ENCODE data around the gene INSL3.

The INSL3 gene

GRCh38 chr19:17775991-17776803, 45.1 kb downstream of the INSL3 start:
- DNase-seq (ENCODE audit: low spot score): peak; percentile 93
- TF ChIP-seq CTCF (IDR thresholded peaks at IDR 0.05; ENCODE audit: borderline replicate concordance, control extremely low read depth, extremely low read depth, insufficient read depth, missing control alignments): no peak
- in situ Hi-C loops (cut with MboI; ENCODE audit: low sequenced_read_pairs, unreplicated experiment): no loop called here

GRCh38 chr19:17775245-17775927, 45.9 kb downstream of the INSL3 start:
- in situ Hi-C loops (cut with MboI; ENCODE audit: low sequenced_read_pairs, unreplicated experiment): no loop called here
- peak; percentile 47 for TF ChIP-seq CTCF (IDR thresholded peaks at IDR 0.05; ENCODE audit: borderline replicate concordance, control extremely low read depth, extremely low read depth, insufficient read depth, missing control alignments)
- no peak for DNase-seq (ENCODE audit: low spot score)

- DNase-seq (ENCODE audit: low spot score): no peak
- in situ Hi-C loops (cut with MboI; ENCODE audit: low sequenced_read_pairs, unreplicated experiment): loop anchor here (5.0 kb wide), 1 partner anchor 60 kb away; no protein-coding TSS in a partner anchor
- TF ChIP-seq CTCF (IDR thresholded peaks at IDR 0.05; ENCODE audit: borderline replicate concordance, control extremely low read depth, extremely low read depth, insufficient read depth, missing control alignments): no peak
These were observed 49.1 kb downstream of the INSL3 start for GRCh38 chr19:17772172-17772571.

GRCh38 chr19:17770613-17771012, 50.7 kb downstream of the INSL3 start:
- DNase-seq (ENCODE audit: low spot score): no peak
- TF ChIP-seq CTCF (IDR thresholded peaks at IDR 0.05; ENCODE audit: borderline replicate concordance, control extremely low read depth, extremely low read depth, insufficient read depth, missing control alignments): no peak
- in situ Hi-C loops (cut with MboI; ENCODE audit: low sequenced_read_pairs, unreplicated experiment): loop anchor here (5.0 kb wide), 1 partner anchor 58 kb away; no protein-coding TSS in a partner anchor

GRCh38 chr19:17767559-17767958, 53.8 kb downstream of the INSL3 start:
- no peak for DNase-seq (ENCODE audit: low spot score)
- in situ Hi-C loops (cut with MboI; ENCODE audit: low sequenced_read_pairs, unreplicated experiment): no loop called here
- TF ChIP-seq CTCF (IDR thresholded peaks at IDR 0.05; ENCODE audit: borderline replicate concordance, control extremely low read depth, extremely low read depth, insufficient read depth, missing control alignments): no peak

GRCh38 chr19:17766543-17767131, 54.7 kb downstream of the INSL3 start:
- DNase-seq (ENCODE audit: low spot score): peak; percentile 74
- in situ Hi-C loops (cut with MboI; ENCODE audit: low sequenced_read_pairs, unreplicated experiment): no loop called here
- peak; percentile 88 for TF ChIP-seq CTCF (IDR thresholded peaks at IDR 0.05; ENCODE audit: borderline replicate concordance, control extremely low read depth, extremely low read depth, insufficient read depth, missing control alignments)

Measured in GM13976 (cell line).